Omental fat pad (tissue), 4 donors: Measurements from ENCODE around the gene ULK3. TPM values are rescaled to one million over a fixed set of nuclear protein-coding genes. Genes with fewer than 3 reads are reported as not detected.

ENCODE experiments used
- ATAC-seq: fragments of 150-250 bp; one replicate; pipeline ENCODE4 v1.9.1; 2016; ENCODE audit warnings: mild to moderate bottlenecking, moderate library complexity; ENCODE audit not compliant: low FRiP score
- DNase-seq: peaks from one replicate; pipeline ENCODE4 v3.0.0-alpha.2; 2019; ENCODE audit warnings: low spot score
- CTCF ChIP-seq, 3 donors: fragments of 450-650 bp; IDR thresholded peaks; one replicate each; pipeline ENCODE4 v1.5.1; 2016 to 2017; ENCODE audit warnings: antibody characterized with exemption in 3 of 3, mild to moderate bottlenecking in 3 of 3, moderate library complexity in 2 of 3
- small RNA-seq: library from RNA; depleted of rRNA; stranded (forward); fragments of <200 nt; gene quantifications from one replicate; pipeline ENCODE3, GENCODE V24; 2016
- total RNA-seq, 4 donors: library from RNA; depleted of rRNA; stranded (reverse); fragments of >200 nt; gene quantifications; one replicate each; pipeline ENCODE4 v1.1.0, GENCODE V29; 2016

Gene ULK3
- total RNA-seq, 4 donors from 2014 or later: 23.2 to 52.6 (median 41.4) TPM

DNA sequence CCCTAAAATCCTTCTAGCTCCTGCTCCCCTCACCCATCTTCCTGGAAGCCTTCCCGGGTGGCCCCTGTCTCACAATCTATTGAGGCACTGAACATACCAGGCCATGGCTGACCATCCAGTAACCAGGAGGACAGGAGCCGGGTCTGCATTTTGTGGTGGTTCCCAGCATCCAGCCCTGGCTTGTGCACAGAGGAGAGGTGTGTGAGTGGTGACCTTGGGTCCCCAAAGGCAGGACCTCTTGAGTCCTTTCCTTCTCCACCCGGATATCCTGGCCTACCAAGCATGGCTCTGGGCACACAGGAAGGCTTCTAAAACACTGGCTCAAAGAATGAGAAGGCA, 53.2 kb downstream of the ULK3 start:
- TF ChIP-seq CTCF (IDR thresholded peaks at IDR 0.05): no peak
- ATAC-seq (no peak), DNase-seq (no peak)

- TF ChIP-seq CTCF (IDR thresholded peaks at IDR 0.05): no peak
- no peak for ATAC-seq
- DNase-seq: no peak
Measured at GRCh38 chr15:74789171-74789631, 53.8 kb downstream of the ULK3 start.

- ATAC-seq: no peak
- DNase-seq: no peak
- no peak for TF ChIP-seq CTCF (IDR thresholded peaks at IDR 0.05)
Measured at GRCh38 chr15:74788683-74789151, 54.2 kb downstream of the ULK3 start.

GRCh38 chr15:74788042-74788682, 54.8 kb downstream of the ULK3 start:
- ATAC-seq (no peak), DNase-seq (no peak)
- no peak for TF ChIP-seq CTCF (IDR thresholded peaks at IDR 0.05)

DNA sequence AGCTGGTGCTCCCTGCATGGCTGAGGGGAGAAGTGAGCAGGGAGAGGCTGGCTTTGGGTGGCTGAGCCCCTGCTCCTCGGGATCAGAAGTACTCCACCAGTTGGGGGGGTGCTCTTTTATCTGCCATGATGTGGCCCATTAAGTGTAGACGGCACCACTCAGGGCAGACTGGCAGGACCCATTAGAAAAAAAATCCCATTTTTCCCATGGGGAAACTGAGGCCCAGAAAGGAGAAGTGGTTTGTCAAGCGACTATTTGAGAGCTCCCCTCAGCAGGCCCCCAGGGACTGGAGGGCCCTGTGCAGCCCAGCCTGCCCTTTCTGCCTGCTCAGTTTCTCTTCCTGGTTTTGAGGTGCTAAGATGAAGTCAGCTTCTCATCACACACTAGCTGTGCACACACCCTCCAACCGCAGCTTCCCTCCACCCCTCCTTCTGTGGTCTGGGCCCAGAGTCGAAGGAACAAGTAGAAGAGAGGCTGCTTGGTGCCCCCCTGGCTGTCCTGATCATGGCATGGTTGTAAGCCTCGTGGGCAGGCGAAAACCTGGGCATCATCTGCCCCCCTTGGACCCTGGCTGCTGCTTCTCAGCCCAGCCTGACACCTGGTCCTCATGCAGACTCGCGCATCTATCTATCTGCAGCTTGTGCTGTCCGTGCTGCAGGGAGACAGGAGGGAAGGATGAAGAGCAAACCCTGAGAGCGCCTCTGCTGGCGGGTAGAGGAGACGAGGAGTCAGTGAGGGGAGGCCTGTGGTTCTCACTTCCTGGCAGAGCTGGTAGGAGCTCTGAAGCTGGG, 55.5 kb downstream of the ULK3 start:
- no peak for TF ChIP-seq CTCF (IDR thresholded peaks at IDR 0.05)
- DNase-seq (no peak), ATAC-seq (no peak)

DNA sequence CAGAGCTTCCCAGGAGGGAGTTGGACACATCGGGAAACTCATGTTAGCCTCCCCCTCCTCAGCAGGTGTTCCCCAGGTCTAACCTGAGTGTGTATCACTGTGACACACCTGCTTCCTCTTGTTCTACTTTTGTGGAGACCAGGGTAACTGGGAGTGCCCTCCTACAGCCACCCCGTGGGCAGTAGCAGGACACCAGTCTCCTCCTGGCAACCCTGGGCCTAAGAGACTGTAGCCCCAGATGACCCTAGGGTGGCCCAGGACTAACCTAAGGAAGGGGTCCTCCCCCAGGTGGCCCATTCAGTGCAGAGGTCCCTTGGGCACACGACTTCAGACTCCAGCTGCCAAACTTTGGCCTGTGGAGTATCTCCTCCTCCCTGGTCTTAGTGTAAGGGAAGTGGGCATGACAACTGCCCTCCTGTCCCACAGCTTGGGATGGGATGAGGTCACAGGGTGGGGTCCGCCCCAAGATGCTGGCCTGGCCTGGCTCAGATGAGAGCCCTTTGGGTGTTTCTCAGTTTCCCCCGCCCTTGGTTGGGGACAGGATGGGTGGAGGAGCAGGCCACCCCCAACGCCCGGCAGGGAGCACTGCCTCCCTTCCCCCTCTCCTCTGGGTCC, 56.3 kb downstream of the ULK3 start:
- ATAC-seq (no peak), DNase-seq (no peak)
- no peak for TF ChIP-seq CTCF (IDR thresholded peaks at IDR 0.05)

Small RNA genes lying within 50 kb of the gene (small RNA-seq; reads per million reads assigned to genes)
- gene CPLX3 (not detected), gene MIR4513 (not detected), gene MIR6882 (not detected)

Other genes with a start within 250 kb of the ULK3 start
- gene CLK3, start 227.3 kb downstream of the ULK3 start, total RNA-seq: 100 to 1,000 TPM in 2 of 4 donors, 10 to 100 TPM in 2; 83.8 to 153 (median 103) TPM
- 10 to 100 TPM; 12.7 to 22.7 (median 15.2) TPM for gene EDC3, start 147.1 kb downstream of the ULK3 start, total RNA-seq
- gene CYP1A1, start 117.6 kb downstream of the ULK3 start, total RNA-seq: 1 to 10 TPM in 3 of 4 donors, not detected in 1; 1.9 to 8.3 (median 3.6) TPM
- gene CYP1A2, start 94.3 kb downstream of the ULK3 start, total RNA-seq: under 1 TPM in 1 of 4 donors, not detected in 3; 0.37 TPM
- gene CSK, start 61.1 kb downstream of the ULK3 start, total RNA-seq: 10 to 100 TPM; 11.6 to 43.2 (median 28.2) TPM
- not detected for gene LMAN1L, start 30.3 kb downstream of the ULK3 start, total RNA-seq
- gene CPLX3, start 16.5 kb downstream of the ULK3 start, total RNA-seq: not detected
- gene SCAMP2, start 30.2 kb upstream of the ULK3 start, total RNA-seq: 10 to 100 TPM; 55.5 to 99.4 (median 63.7) TPM
- 10 to 100 TPM; 35.9 to 52.2 (median 44.7) TPM for gene MPI, start 46.9 kb upstream of the ULK3 start, total RNA-seq
- gene FAM219B, start 63.7 kb upstream of the ULK3 start, total RNA-seq: 10 to 100 TPM; 45.0 to 89.9 (median 59.8) TPM
- 100 to 1,000 TPM in 1 of 4 donors, 10 to 100 TPM in 3; 47.6 to 103 (median 69.7) TPM for gene COX5A, start 94.9 kb upstream of the ULK3 start, total RNA-seq
- 10 to 100 TPM in 2 of 4 donors, 1 to 10 TPM in 2; 6.9 to 14.4 (median 9.4) TPM for gene RPP25, start 113.6 kb upstream of the ULK3 start, total RNA-seq
- 1 to 10 TPM in 3 of 4 donors, under 1 TPM in 1; 0.60 to 4.6 (median 2.6) TPM for gene SCAMP5, start 152.4 kb upstream of the ULK3 start, total RNA-seq
- 10 to 100 TPM in 3 of 4 donors, 1 to 10 TPM in 1; 9.7 to 21.5 (median 13.6) TPM for gene PPCDC, start 180.4 kb upstream of the ULK3 start, total RNA-seq